GM21619 (cell line): ENCODE results near the gene GALNT18.

Experiments used
- ATAC-seq: cut with Tn5 transposase; IDR thresholded peaks from one replicate; pipeline ENCODE4 v1.9.1; 2021; ENCODE audit not compliant: unreplicated experiment

The GALNT18 gene

DNA sequence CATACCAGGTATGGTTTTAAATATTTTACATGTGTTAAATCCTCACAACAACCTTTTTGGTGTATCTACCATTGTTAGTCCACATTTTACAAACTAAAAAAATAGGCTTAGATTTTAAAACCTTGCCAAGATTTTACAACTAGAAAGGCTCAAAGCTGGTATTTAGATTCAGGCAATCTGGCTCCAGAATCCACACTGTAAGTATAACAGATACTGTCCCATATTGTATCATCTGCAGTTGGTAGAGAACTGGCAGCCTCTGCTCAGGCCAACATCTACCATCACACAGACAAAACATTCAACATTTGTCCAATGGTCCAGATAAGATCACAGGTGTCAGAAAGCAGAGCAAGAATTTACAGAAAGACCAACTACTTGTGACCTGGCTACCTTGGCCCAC, 299.7 kb downstream of the GALNT18 start:
- ATAC-seq: no peak

DNA sequence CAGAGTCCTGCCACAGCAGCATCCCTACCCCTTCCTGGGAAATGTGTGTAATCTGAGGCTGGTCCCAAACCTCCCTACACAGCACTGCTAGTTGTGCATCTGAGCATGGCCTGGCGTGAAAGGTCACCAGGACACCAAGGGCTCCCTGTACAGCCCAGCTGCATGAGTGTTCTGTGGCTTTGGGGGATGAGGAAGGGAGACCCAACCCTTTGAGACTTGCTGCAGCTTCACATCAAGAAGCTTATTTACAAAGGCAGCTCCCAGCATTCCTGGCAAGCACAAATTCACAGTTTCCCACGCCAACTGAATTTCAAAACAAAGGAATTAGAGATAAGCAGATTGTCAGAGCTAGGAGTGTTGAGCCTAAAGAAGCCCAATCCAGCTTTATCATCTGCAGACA, 301.0 kb downstream of the GALNT18 start:
- ATAC-seq: no peak

DNA sequence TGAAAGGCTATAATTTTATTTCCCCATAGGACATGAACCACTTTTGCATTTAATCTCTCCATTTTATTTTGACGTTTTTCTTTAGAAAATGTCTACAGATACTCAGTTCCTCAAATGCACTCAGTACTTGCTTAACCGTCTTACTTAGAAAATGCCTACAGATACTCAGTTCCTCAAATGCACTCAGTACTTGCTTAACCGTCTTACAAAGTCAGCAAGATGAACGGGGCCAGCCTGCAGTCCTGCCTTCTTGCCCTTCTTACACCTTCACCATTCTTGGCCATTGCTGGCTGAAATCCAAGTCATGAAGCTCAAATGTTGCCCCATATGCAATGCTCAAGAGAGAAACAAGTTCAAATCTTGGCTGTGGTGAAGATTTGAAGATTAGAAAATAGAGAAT, 302.8 kb downstream of the GALNT18 start:
- no peak for ATAC-seq

DNA sequence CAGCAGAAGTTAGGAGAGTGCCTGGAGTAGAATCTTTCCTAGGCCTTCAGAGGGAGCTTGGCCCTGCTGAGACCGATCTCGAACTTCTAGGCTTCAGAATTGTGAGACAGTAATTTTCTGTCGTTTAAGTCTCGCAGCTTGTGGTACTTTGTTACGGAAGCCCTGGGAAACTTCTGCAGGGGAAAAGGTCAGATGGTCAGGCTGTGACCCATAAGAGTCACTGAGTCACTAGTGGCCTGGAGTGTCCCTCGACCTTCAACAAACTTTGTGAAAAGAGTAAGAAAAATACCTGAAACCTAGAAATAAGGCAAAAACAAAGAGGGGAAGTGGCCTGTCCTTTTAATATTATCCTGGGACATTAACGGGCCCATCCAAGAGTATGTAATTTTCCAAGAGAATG, 303.3 kb downstream of the GALNT18 start:
- no peak for ATAC-seq

DNA sequence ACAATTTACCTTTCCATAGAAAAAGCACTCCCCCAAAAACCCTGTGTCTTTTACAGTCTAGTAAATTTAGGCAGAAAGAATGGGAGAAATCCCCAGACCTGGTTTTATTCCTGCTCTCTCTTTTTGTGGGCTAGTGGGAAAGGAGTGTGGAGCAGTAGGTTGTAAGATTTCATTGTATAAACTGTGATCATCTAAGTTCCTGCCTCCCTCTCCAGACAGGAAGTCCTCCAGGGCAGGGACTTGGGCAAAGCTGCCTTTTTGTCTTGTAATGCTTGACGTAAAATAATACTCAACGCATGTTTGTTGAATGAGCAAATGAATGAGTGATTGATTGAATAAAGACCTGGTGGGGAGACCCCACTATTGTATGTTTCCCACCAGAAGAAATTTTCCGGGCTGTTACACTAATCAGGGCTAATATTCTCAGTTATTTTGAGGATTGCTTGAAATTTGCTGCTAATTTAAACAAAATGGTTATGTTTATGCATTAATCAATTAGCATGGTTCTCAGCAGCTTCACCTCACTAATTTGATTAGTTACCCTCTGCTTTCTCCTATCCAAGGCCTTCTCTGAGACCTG, 305.1 kb downstream of the GALNT18 start:
- no peak for ATAC-seq

DNA sequence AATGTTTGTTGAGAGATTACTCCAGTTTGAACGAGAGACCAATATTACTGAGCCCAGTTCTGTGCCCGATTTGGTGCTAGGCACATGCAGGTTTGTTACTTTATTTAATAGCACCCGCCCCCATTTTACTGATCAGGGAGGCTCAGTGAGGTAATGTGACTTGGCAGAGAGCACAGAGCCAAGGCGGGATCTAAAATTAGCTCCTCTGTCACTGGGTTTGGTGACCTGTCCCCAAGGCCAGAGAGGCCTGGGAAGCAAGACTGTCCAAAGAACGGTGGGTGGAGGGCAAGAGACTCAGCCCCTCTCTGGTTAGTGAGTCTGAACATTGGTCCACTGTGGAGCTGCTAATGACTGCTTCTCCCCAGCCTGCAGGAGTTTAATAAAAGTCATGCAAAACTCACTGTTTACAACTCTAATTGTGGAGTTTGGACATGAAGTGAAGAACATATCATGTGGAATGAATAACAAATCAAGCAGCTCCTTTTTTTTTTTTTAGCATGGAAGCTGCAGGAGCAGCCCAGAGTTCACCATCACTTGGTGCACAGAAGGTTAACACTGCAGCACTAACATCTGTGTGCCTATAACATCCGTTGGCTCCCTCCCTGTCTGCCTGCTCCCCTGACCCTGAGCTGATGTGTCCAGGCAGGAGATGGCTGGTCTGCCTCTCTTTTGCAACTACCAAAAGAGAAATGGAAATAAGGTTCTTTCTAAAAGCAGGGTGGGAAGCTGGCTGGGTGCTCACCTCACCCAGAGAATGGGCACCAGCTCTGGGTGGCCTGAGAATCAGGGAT, 307.7 kb downstream of the GALNT18 start:
- no peak for ATAC-seq

DNA sequence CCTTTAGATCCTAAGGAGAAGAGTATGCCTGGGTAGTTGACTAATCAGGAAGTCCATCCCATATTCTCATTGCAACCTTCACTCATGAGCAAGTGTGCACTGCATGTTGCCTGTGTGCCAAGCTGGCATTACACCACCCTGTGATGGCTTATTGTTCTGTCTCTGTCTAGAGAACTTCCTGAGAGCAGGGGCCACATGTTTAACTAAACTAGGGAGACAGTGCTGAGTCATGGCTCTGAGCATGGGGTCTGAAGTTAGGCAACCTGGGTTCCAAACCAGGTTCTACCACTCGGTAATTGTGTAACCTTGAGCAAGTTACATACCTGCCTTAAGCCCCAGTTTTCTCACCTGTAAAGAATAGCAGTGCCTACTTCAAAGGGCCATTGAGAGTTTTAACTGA, 308.4 kb downstream of the GALNT18 start:
- ATAC-seq: no peak

DNA sequence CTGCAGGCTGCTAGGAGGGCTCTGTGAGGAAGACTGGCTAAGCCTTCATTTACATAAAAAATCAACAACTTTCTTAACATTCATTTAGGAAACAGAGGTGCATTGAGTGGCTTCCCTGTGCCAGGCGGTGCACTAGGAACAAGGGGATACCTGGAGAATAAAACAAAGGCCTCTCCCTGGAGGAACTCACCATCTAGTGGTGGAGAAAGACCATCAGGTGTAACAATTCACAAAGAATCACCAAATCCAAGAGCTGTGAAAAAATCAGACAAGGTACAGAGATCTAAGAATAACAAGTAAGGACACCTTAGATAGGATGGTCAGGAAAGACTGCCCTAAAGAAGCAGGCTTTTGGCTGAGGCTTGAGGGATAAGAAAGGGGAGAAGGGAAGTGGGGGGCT, 309.1 kb downstream of the GALNT18 start:
- ATAC-seq: no peak

DNA sequence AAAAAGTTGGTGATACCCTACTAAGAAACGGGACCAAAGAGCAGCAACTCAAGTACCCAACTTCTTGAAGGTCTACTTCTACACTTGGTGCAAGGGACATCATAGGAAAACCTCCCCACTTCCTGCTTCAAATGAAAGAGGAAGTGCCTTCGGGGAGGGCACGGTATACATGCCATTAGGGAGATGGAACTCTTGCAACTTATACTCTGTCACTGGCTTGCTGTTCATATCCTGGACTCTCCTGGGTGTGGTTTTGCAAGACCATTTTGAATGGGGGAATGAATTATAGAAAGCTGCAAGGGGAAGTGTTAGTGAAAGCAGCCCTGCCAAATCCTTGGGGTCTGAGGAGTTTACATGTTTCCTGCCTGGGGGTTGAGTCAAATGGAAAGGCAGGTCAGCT, 310.6 kb downstream of the GALNT18 start:
- no peak for ATAC-seq

DNA sequence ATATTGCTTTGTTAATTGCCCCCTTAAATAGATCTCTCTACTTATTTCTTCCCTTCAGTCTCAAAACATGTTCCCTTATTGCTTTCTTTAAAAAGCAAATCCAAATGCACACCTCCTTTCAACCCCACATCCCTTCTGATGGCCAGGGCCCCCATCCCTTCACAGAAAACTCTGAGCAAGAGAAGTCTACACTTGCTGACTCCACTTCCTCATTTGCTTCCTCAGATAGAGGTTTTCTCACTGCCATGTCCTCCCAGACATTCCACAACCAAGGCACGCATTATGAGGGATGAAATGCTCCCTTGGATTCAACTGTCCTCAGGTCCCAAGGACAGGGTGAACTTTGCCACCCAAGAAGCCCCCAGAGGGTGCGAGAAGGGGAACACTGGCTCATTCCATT, 311.9 kb downstream of the GALNT18 start:
- ATAC-seq: no peak

DNA sequence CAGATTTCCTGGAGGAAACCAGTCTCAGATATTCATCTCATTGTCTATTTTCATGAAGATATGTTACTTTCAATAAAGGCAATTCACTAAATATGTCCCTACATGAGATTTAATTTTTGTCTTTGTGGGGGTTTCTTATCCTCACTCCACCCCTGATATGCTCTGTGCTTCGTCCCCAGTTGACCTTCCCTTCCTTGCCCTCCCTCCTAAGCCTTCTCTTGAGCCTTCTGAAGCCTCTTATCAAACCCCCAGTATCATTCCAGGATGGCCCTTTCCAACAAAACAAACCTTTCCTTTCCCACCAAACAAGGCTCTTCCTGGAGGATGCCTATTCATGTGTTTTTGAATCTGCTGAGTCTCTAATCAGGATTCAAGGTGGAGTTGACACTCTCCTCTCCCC, 313.6 kb downstream of the GALNT18 start:
- ATAC-seq: no peak

DNA sequence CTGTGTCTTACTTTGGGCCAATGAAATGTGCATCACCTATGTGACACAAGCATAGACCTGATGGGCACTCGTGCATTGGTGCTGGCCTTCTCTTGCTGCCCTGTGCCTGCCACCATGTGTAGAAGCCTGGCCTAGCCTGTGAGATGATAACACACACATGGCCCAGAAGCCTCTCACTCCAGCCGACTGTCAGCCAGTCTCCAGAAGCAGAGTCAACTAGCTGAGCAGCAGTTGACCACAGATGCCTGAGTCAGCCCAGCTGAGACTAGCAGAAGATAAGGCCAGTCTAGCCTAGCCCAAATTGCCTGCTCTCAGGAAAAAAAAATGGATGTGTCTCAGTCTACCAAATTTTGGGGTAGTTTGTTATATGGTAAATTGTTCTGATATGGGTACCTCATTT, 314.9 kb downstream of the GALNT18 start:
- no peak for ATAC-seq

DNA sequence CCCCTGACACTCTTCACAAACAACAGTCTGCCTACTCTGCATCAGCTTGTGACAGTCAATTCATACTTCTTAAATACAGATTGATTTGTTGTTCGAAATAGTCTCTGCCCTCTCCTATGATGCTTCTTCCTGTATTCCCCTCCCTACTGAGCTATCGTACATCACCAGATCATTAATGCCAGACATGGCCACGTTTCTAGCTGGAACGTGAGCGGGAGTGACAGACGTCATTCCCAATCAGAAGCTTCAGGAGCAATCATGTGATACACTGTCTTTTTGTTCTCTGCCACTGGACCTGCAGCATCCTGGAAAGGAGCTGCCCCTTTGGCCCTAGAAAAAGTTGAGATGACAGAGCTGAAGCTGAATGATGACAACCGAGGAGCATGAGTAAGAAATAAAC, 317.3 kb downstream of the GALNT18 start:
- no peak for ATAC-seq

DNA sequence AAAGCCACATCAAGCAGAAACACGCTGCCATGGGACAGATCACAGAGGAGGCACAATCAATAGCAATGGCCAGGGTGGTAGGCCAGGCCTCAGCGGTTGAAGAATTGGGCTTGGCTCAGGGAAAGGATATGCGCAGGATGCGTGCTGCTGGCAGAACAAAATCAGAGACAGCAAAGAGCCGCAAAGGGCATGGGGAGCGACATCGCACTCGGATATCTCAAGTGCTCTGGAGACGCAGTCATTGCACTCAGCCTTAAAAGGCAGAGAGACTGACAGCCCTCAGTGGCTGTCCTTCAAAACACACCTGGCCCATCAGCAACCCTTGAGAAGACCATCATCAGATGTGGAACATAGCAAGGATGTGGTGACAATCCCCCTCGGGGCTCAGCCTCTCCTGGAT, 319.2 kb downstream of the GALNT18 start:
- no peak for ATAC-seq

DNA sequence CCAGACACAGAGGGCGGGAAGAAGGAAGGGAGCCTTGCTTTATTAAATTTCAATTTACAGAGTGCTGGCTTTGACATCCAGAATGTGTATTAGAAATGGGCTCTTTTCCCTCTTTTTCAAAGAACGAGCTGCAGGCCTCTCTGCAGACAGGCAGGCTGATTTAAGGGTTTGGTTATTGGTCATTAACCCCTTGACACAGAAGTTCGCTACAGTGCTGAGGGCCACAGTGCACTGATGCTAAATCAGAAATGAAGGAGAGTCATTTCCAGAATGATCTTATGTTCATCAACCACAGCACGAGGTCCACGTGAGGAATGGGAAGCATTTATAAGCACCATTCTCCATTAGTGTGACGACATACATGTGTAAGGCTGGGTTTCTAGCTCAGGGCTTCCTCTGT, 320.6 kb downstream of the GALNT18 start:
- ATAC-seq: no peak

DNA sequence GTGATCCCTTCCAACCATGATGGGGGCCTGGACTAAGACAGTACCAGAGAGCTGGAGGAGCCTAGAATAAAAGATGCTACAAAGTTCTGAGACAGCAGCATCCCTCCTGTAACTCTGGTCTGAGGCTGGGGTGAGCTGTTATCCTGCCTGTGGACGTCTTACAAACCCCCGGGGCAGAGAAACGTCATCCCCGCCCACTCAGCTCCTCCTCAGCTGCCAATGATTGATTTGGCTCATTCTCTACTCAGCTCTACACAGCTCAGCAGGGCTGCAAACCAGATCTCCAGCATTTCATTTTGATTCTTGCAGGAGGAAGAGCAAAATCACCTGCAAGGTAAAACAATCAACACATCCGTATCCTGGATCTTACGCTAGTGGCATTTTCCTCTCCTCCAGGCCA, 324.2 kb downstream of the GALNT18 start:
- no peak for ATAC-seq

DNA sequence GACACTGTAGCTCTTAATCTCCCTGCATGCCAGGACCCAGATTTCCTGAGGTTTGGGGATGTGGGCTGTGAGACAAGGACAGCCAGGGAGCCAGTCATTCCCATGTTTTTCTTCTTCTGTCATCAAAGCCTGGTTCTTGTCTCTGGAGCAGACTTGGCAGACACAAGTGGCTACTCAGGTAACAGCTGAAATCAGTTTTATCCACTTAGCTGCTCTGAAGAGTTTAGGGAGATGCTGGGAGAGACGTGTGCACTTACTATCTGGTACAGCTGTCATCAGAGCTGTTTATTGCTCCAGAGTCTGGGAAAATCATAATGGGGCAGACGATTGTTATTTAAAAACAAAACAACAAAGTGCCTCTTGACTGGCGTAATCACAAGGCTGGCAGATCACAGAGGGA, 325.4 kb downstream of the GALNT18 start:
- no peak for ATAC-seq

DNA sequence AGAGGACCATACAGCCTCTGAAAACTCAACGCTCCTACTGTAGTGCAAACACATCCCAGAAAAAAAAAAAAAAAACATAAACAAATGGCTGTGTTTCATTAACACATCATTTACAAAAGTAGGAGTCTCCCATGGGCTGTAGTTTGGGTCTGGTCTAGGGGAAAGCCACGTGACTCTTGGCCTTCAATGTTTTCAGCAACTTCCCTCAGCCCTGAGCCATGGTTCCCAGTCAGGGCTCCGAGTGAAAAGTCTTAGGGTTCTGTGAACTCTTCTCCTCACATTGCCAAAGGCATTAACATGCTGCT, 327.3 kb downstream of the GALNT18 start:
- ATAC-seq: no peak

DNA sequence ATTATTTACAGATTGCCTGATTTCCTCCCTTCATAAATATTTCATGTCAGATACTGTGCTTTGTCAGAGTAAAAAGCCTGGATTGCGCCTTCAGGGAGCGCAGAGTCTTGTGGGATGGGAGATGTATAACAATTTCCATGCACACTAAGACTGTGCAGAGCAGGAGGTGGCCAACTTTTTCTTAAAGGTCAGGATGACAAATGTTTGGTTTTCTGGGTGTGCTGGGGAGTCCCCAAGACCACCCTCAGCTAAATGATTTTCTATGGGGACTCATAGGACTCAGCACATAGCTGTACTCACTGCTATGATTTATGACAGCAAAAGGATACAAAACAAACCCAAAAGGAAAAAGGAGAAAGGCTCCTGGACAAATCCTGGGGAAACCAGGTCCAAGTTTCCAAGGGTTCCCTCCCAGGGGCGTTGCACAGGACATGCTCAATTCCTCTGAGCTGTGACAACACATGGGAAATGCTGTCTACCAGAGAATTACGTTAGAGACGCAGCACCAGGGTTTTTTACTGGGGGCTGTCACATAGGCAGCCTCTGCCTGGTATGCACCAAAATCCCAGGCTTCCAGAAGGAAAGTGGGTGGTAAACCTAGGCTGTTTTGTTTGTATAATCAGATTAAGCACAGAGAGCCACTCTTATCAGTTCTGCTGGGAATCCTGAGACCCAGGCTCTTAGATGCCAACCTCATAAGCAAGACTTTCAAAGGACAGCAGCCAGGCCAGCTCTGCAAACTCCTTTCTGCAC, 327.8 kb downstream of the GALNT18 start:
- ATAC-seq: no peak

DNA sequence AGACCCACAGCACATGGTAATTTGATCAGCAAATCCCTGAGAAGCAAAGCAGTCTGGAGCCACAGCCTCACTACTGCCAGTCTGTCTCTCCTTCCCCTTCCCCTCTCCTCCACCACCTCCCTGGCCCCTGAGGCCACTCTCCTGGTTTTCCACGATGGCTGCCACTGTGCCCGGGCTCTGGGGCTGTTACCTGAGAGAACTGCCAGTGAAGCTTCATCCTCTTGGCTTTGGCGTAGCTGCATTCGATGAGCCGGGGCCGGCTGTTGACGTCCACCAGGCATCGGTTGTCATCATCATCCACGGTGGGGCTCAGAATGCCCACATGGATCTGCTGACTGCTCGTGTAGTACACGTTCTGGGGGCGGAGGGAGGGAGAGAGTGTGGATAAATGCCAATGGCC, 329.0 kb downstream of the GALNT18 start:
- no peak for ATAC-seq

DNA sequence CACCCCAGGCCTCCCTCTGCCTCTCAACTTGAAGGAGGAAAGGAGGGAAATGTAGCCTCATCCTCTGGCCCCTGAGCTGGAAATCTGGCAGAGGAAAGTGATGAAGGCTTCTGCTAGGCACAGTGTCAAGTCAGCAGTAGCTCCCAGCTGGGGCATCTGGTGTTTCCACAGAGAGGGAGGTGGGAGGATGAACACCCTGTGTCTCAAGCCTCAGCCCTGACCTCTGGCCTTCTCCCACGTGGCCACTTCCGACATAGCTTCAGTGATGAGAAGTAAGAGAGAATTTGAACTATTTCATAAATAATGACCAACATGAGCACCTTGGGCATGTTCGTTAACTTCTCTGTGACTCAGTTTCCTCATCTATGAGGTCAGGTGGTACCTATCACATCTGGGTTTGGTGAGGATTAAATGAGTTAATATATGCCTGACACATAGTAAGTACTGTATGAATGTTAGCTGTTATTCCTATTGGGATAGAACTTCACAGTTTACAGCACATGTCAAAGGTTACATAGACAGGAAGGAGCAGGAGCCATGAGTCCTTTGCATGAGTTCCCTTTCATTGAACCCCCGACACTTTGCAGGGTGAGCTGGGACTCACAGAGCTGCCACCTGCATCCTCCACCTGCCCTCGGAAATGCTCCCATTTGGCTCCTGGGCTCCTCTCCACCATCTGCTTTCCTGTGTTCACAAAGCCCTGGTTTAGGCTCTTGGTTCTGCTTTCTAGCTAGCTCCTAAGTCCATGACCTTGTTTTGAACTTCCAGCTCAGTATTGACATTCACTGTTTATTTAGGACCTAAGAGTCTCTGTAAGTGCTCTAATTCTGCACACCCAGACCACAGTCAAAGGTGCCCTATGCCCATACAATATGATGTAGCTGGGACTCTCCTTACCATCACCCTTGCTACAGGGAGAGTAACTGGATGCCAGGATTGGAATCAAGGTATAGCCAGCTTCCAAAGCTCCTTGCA, 330.5 kb downstream of the GALNT18 start:
- ATAC-seq: no peak
